MM.1S (cell line): ENCODE data around the gene FOSL1.

ENCODE experiments used
- EZH2 ChIP-seq: fragments of 300-600 bp; sonication (generic); optimal IDR thresholded peaks from 2 replicates; pipeline ENCODE3; 2017; ENCODE audit warnings: low read depth, mild to moderate bottlenecking, antibody characterized with exemption, low read length, mixed read lengths
- EZH2phosphoT487 ChIP-seq: fragments of 300-600 bp; sonication (generic); IDR thresholded peaks from 2 replicates; pipeline ENCODE4 v1.6.1; 2018; ENCODE audit warnings: antibody characterized with exemption, low read length
- TF ChIP-seq, protein P1 (sequence below): fragments of 300-600 bp; sonication (generic); IDR thresholded peaks from 2 replicates; pipeline ENCODE4 v1.5.1; 2016; ENCODE audit warnings: antibody characterized with exemption, low read length, mixed read lengths

DNA sequence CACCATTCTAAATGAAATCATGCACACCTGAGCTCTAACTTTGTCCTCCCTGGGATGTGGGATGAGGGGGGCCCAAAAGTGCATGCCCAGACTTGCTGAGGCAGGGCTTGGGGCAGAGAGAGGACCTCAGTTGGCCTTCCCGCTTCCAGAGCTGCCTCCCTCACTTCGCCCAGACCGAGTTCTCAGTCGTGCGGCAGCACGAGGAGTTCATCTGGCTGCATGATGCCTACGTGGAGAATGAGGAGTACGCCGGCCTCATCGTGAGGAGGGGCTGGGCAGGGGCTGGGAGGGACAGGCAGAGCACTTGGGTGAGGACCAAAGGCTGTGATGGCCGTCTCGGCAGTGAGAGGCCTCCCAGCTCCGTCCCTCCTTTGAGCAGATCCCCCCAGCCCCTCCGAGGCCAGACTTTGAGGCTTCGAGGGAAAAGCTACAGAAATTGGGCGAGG, 50.4 kb downstream of the FOSL1 start:
- TF ChIP-seq, protein P1, sequence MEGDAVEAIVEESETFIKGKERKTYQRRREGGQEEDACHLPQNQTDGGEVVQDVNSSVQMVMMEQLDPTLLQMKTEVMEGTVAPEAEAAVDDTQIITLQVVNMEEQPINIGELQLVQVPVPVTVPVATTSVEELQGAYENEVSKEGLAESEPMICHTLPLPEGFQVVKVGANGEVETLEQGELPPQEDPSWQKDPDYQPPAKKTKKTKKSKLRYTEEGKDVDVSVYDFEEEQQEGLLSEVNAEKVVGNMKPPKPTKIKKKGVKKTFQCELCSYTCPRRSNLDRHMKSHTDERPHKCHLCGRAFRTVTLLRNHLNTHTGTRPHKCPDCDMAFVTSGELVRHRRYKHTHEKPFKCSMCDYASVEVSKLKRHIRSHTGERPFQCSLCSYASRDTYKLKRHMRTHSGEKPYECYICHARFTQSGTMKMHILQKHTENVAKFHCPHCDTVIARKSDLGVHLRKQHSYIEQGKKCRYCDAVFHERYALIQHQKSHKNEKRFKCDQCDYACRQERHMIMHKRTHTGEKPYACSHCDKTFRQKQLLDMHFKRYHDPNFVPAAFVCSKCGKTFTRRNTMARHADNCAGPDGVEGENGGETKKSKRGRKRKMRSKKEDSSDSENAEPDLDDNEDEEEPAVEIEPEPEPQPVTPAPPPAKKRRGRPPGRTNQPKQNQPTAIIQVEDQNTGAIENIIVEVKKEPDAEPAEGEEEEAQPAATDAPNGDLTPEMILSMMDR = no peak
- TF ChIP-seq EZH2 (no peak), EZH2phosphoT487 (no peak)
